HG03135 (cell line): ENCODE data around the gene SMPD2.

Source experiments
- ATAC-seq: cut with Tn5 transposase; IDR thresholded peaks from one replicate; pipeline ENCODE4 v1.9.1; 2021; ENCODE audit warnings: mild to moderate bottlenecking, moderate library complexity; ENCODE audit not compliant: unreplicated experiment

Gene SMPD2

DNA sequence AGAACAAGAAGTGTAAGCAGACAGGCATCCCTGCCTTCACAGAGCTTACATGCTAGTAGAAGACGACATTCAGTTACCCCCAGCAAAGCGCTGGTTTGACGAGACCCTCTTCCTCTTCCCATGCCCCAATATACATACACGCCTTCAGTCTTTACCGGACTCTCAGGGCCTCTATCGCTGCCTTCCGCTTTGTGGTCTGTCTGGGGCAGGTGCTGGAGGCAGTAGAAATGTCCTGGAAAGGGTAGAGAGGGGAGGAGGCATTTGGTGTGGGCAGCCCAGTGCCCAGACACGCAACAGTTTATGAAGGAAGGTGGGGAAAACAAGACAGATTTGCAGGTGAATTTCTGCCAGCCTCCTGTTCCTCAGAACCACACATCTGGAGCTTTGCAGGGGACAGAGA, 6.0 kb downstream of the SMPD2 start:
- ATAC-seq = no peak

DNA sequence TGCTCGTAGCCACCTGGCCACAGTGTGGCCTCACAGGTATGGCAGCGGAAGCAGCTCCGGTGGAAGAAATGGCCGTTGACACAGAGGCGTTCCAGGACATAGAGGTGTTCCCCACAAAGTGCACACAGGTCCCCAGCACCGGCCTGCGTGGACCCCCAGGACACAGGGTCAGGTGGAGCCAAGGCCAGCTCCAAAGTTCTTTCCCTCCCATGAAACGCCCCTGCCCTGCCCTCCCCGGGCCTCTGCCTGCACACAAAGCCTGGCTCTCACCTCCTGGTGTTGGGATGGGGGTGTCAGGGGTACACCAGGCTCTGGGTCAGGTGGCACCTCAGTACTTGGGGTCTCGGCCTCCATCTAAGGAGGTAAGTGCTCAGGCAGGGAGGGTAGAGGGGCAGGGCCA, 6.6 kb downstream of the SMPD2 start:
- ATAC-seq = no peak

DNA sequence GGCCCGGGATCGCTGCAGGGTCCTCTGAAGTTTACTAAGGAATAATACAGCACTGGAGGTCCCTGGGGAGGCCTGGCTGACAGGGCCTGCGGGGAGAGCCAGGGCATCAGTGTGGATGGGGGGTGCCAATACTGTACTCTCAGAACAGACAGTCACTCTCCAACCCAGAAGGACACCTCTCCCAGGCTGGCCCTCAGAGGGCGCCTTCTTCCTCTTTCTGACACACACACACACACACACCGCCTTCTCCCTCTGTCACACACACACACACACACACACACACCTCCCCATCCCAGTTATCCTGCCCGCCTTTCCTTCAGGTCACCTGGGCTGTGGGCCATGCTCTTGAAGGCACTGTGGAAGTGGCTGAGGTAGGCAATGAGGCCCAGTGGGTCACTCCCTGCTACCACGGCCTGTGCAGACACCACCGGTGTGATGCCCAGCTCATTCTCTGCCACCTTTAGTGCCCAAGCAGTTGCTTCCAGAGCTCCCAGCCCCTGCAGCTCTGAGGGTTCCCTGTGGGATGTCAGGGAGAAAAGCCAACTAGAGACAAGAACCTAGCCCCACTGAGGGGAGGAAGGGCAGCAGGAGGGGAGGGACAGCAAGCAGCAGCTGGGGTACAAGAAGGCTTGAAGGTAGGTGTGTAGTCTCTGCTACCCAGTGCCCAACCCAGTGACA, 7.5 kb downstream of the SMPD2 start:
- no peak for ATAC-seq

DNA sequence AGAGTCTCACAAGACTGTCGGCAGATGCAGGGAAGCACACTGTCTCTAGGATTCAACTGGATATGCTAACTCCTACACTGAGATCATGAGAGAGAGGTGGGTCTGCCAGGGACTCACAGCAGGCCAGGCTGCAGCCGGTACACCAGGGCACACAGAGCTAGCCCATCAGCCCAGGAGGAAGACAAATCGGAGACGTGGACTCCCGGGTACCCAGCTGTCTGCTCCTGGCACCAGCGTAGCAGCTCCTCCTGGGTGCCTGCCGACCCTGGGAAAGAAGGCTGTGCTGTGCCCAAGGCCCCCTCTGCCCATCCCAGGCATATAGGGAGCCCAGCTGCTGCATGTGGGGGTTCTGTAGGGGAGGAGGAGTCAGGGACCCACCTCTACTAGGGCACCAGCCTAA, 8.1 kb downstream of the SMPD2 start:
- no peak for ATAC-seq

DNA sequence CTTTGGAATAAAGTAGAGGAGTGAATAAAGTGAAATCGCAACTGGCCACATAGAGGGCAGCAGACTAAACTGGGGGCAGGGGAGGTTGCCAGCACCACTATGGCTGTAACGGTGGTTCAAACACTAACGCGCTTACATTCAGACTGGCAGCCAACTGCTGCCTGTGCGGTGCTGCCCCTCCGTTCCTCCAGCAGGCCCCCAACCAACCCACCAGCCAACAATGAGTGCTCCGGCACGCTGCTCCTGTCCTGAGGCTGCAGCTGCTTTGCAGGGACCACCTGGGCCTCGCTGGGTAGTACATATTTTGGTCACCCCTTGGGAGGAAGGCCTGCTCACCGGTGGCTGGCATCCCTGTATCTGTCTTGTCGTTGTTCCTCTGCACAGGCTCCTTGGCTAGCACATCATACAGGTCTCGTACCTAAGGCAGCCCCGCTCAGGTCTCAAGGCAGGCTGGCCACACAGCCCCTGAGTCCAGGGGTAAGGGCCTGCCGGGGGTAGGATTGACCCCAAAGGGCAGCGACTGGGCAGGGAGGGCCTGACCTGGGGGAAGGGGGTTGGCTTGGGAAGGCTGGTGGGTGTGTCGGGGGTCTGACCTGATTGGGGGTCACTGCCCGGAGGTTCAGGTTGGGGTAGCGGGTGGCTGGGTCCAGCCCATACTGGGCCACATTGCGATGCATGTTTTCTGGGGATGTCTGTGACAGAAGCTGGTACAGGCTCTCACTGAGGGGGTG, 8.7 kb downstream of the SMPD2 start:
- ATAC-seq = no peak

DNA sequence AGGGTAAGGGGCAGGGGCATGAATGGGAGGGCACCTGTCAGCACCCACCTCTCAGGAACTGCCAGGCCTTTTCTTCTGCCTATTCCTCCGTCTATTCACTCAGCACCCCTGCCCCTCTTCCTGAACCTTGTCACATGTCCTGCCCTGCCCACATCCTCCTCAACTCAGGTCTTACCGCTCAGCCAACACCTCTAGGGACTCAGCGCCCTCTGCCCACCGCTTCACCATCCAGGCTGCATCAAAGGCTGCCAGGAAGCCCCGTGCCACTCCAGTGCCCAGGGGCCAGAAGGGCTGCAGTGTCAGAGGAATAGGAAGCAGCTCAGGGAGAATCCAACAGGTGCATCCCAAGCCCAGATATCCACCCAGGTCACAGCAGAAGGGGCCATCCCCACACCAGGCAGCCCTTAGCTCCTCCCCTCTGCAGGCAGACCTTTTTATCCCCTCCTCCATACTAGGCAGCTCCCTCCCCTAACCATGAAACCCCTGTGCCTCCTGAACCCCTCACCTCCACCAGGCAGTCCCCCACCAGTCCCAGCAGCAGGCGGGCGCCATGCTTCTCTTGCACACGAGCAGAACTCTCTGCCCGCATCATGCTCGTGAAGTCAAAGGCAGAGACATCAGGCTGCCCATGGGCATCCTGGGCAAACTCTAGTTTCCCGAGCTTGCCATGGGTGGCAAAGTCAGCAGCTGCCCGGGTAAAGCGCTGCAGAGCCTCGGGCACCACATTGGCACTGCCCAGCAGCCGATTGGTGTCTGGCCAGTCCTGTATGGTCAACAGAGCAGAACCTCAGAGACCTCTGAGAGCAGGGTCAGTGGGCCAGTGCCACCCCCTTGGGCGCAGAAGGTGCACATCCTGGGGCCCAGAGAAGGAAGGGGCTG, 9.5 kb downstream of the SMPD2 start:
- no peak for ATAC-seq

DNA sequence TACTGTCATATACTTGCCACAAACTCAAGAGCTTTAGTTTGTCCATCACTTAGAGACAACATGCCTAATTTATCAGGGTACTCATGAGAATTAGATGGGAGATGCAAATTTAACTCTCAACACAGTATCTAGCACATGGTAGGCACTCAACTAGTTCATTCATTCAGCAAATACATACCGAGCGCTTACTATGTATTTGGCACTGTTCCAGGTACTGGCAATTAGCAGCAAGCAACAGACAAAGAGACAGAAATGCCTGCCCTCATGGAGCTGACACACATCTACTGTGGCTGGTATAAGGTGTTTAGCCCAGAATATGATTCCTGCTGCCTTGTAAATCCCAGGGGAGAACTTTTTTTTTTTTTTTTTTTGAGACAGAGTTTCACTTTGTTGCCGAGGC, 10.3 kb downstream of the SMPD2 start:
- no peak for ATAC-seq

DNA sequence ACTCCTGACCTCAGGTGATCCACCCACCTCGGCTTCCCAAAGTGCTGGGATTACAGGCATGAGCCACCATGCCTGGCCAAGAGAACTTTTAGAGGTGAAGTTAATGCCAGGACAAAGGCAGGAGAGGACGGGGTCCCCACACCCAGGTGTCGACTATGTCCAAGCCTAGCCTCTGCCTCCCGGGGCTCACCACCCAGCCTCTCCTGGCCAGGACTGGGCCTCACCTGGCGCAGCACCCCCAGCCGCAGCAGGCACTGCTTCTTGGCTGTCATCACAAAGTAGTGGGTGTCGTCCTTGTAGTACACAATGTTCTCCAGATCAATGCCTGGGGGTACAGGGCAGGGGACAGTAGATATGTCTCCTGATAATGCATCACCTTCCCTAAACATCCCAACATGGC, 10.9 kb downstream of the SMPD2 start:
- no peak for ATAC-seq

DNA sequence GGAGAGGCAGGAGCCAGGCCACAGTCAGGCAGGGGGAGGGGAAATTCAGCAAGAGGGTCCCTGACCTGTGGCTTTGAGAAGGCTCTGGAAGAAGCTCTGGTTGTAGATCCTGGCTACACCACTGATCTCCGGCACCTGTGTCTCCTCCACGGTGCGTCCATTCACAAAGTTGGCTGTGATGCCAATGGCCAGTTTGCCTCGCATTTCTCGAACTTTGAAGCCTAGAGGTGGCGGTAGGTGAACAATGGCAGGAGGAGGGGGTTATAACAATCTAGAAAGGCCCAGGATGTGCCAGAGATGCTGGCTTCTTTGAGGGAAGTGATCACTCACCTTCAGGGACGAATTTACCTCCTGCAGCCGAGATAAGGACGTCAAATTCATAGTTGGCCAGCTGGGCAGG, 11.7 kb downstream of the SMPD2 start:
- no peak for ATAC-seq

DNA sequence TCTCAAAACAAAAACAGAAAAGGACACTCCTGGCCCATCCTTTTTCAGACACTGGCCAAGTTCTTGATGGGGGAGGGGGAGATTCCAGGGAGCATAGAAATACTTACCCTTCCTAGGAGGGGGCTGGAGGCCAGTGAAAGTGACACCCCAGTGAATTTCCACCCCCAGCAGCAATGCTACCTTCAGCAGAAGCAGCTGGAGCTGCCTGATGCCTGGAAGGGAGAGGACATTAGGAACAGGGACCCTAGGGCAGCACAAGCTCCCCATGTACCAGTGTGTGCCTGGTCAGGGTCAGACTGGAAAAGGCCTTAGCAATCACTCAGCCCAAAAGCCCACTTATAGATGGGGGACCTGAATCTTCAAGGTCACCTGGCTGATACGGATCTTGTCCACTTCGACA, 12.6 kb downstream of the SMPD2 start:
- ATAC-seq = no peak

DNA sequence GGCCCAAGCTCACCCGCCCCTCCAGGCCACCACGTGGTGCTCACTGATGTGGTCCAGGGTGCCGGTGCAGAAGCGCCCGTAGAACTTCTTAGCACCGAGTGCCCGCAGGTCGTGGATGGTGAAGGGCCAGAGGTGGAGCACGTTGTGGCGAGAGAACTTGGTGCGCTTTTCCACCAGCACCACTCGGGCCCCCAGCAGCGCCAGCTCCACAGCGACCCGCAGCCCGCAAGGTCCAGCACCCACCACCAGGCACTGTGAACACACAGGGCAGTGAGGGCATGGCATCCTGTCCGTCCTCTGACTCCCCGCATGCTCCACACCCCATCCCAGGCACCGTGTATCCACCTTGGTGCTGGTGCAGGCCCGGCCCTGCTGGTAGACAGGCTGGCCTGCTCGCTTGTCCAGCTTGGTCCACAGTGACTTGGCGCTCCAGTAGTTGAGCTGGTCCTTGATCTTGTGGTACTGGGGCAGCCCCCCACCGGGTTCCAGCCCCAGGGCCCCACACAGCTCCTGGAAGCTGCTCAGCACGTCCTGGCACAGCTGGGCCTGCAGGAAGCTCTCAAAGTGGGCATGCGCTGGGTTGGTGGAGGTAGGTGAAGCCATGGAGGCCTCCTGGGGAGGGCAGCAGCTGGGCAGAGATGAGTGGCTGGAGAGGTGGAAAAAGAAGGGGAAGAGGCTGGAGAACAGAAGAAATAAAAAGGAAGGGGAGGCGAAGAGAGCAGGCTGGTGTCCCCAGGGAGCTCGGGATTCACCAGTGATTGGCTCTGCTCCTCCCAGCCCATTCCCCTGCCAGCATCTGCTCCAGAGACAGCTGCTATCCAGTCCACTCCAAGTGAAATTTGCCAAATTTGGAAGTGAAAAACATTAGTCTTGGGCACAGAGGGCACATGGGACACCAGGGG, 13.3 kb downstream of the SMPD2 start:
- ATAC-seq = no peak

DNA sequence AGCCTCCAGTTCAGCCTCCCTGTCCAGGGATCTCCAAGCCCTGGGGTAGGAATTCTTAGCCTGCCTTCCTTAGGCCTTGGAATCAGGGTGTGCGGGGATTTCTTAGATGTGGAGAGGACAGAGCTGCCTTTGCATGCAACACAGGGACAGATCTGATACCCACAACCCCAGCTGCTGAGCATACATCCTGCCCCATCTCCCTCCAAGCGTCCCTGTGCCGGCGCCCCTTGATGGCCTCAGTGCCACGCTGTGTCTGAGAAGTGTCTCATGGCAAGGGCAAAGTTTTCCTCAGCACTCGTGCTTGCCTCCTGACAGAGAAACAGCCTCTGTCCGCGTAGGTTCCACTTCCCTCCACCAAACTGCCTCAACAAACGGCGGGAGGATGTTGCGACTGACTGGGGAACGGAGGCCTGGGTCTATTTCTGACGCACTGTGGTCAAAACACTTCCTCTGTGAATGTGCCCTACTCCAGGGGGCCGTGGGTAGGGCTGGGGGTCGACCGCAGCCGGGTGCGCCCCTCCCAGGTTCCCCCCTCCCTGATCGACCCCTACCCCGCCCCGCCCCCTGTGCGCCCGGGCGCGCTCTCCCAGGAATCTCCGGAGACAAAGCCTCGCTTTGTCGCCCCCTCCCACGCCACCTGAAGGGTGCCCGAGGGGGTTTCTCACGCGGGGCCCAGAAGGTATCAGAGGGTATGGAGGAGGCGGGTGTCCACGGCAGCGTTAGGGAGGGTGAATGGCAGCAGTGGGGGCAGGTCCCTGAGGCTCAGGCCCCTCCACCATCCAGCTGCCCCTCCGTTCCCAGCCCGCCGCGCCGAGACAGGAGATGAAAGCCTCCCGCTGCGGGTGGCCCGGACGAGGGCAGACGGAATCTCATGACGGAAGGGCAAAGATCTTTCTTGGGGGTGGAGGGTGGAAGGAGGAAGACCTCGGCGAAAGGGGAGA, 14.2 kb downstream of the SMPD2 start:
- ATAC-seq = peak; percentile 25

DNA sequence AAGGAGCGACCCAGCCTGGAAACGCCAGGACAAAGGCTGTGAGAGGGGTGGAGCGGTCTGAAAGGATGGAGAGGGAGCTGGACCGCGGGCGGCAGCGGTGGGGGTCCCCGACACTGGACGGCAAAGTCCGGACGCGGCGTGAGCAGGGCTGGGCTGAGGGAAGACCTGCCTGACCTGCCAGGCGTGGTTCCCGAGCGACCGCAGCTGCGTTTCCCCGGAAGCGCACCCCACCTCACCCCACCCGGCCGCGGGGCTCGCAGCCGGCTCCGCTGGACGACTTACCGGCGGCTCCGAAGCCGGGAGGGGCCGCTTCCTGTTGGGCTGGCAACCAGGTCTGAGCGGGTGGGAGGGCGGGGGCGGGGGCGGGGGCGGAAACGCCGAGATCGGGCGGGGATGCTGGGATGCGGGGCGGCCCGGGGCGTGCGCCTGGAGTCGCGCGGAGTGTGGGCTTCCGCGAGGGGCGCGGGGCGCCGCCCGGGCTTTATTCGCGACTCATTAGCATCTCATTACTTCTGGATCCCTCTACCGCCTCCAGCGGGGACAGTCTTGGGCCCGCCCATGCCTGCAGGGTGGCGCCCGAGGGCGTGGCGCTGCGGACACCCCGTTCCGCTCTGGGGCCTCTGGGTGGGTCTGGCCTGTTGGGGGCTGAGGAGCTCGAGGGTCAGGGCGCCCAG, 15.1 kb downstream of the SMPD2 start, which contains the start of gene MICAL1:
TSS of gene MICAL1 (minus strand) at position 336 of the 674 bp plus-strand sequence. CDS start 1,576 bp downstream, outside the sequence.
- ATAC-seq = peak; percentile 58

DNA sequence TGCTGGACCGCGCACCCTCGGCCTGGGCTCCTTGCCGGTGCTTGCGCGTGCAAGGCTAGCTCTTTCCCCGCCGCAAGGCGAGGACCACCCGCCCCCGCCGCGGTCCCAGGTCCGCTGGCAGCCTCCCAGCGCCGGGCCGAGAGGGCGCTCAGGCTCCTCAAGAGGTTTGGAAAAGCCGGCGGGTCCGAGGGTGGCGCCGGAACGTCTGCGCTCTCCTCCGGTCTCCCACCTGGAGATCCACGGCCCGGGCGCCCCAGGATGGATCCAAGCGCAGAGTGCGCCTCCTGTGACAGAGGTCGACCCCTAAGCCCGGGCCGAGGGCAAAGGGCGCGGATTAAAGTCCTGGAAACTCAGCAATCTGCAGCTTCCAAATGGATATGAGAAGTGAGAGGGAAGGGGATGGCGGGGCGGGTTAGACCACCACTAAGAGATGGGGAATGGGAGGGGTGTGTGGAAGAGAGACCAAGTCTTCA, 15.6 kb downstream of the SMPD2 start:
- no peak for ATAC-seq

DNA sequence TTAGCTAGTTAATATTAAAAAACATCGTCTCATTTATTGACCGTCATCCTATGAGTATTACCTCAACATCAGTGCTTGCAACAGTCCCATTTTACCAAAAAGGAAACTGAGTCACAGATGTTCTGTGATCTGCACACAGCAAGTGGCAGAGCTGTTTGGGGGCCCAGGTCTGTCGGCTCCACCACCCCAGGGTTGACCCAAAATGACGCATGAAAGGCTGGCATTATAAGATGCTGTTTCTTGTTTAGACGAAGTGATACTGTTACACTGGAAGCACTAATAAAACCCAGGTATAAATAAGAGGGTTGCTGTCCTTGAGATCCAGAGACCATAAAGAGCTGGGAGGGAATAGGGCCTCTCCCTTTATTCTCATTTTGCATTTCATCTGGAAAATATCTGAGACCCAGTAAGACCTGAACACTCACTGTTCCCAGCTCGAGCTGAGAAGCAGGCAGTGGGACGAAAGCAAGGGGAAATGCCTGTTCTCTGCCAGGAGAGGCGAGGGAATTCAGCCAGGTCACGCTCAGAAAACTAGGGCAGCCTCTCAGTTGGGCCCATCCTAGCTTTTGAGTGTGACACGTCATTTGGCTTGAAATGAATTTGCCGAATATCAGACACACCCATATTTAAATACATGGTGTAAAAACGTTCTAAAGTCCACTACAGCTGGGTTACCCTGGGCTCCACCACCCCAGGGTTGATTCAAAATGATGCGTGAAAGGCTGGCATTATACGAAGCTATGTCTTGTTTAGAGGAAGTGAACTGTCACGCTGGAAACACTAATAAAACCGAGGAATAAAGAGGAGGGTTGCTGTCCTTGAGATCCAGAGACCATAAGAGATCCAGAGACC, 16.4 kb downstream of the SMPD2 start:
- ATAC-seq = no peak

DNA sequence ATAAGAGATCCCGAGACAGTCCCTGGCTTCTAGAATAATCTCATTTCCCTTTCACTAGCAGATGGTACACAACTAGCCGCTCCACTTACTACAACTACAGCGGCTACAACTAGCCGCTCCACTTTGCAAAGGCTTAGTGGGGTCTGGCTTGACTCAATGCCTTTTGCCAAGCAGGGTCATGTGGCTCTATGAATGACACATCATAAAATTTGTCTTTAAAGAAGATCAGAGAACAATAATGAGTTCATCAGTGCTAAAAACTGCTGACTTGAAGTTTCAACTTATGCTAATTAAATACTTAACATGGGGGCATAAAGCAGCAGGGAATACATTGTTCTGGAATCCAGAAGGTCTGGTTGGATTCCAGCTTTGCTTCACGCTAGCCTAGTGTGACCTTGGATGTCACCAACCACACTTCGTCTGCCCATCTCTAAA, 17.1 kb downstream of the SMPD2 start:
- ATAC-seq = no peak

DNA sequence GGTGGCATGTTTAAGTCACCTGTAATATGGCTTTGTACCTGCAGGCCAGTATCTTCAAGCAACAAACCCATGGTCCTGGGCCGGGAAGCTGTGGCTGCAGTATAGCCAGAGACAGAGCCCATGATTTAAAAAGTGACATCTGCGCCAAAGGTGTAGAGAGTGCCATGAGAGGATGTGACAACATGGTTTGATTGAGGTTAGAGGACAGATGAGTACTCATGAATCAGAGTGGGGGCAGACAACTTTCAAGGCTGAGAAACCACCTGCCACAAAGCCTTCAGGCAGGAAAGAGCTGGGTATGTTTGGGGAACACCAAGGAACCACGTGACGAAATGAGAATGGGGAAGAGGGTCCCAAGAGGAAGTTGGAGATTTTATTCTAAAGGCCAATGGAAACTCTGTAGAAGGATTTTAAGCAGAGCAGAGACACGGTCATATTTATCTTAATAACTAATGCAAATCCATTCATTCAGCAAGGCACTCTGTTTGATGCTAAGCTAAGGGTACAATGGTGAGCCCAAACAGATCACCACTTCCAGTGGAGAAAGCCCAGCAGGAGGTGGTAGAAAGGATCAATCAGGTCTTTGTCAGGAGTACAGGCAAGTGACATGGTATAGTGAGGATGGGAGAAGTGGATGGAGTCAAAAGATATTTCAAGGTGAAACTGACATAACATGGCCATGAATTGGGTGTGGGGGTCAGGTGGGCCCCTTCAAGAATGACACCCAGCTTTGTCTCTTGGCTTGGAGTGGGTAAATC, 18.4 kb downstream of the SMPD2 start:
- no peak for ATAC-seq
